Neural progenitor cell (in vitro differentiated cells): Measurements from ENCODE around the gene PGBD5. TPM values are rescaled to one million over a fixed set of nuclear protein-coding genes. Genes with fewer than 3 reads are reported as not detected.

Experiments
- DNase-seq: peaks from one replicate; pipeline ENCODE4 v3.0.0-alpha.2; 2016; ENCODE audit warnings: low spot score
- H2AFZ ChIP-seq: fragments of 200-600 bp; sonication (generic); replicated peaks from 2 replicates; pipeline ENCODE4 v1.6.1; 2016; ENCODE audit warnings: antibody characterized with exemption
- H3F3A ChIP-seq: fragments of 200-600 bp; sonication (generic); 2 replicates; pipeline ENCODE4 v1.6.1; 2016; ENCODE audit warnings: antibody characterized with exemption, low read depth
- H3K27ac ChIP-seq: fragments of 200-600 bp; sonication (generic); 2 replicates; pipeline ENCODE4 v1.5.1; 2016; ENCODE audit warnings: mild to moderate bottlenecking
- H3K27me3 ChIP-seq: fragments of 200-600 bp; sonication (generic); 2 replicates; pipeline ENCODE4 v1.6.1; 2016; ENCODE audit warnings: mild to moderate bottlenecking, moderate library complexity
- H3K36me3 ChIP-seq: fragments of 200-600 bp; sonication (generic); 2 replicates; pipeline ENCODE4 v1.5.1; 2016
- H3K4me1 ChIP-seq: fragments of 200-600 bp; sonication (generic); 2 replicates; pipeline ENCODE4 v1.6.1; 2016; ENCODE audit warnings: mixed run types
- H3K4me2 ChIP-seq: fragments of 200-600 bp; sonication (generic); 2 replicates; pipeline ENCODE4 v1.6.1; 2016
- H3K4me3 ChIP-seq: fragments of 200-600 bp; sonication (generic); 2 replicates; pipeline ENCODE4 v1.5.1; 2016
- H3K79me2 ChIP-seq: fragments of 200-600 bp; sonication (generic); 2 replicates; pipeline ENCODE4 v1.6.1; 2016; ENCODE audit warnings: low read depth
- H3K9ac ChIP-seq: fragments of 200-600 bp; sonication (generic); 2 replicates; pipeline ENCODE4 v1.6.1; 2016
- H3K9me3 ChIP-seq: fragments of 200-600 bp; sonication (generic); 2 replicates; pipeline ENCODE4 v1.5.1; 2016; ENCODE audit warnings: low read depth
- H4K20me1 ChIP-seq: fragments of 200-600 bp; sonication (generic); 2 replicates; pipeline ENCODE4 v1.6.1; 2016; ENCODE audit warnings: low read depth
- H3K27ac Mint-ChIP-seq: 3 replicates; pipeline ENCODE4 v1.8.0; 2021; ENCODE audit warnings: mixed read lengths
- H3K27me3 Mint-ChIP-seq: 2 replicates; pipeline ENCODE4 v1.8.0; 2022; ENCODE audit warnings: low read depth, mild to moderate bottlenecking, inconsistent platforms, moderate library complexity, mixed read lengths; ENCODE audit not compliant: insufficient read depth
- H3K36me3 Mint-ChIP-seq: 3 replicates; pipeline ENCODE4 v1.8.0; 2021; ENCODE audit warnings: mixed read lengths
- H3K4me1 Mint-ChIP-seq: 3 replicates; pipeline ENCODE4 v1.8.0; 2021; ENCODE audit warnings: mixed read lengths
- H3K4me3 Mint-ChIP-seq: 3 replicates; pipeline ENCODE4 v1.8.0; 2021; ENCODE audit warnings: mild to moderate bottlenecking, moderate library complexity, mixed read lengths
- H3K9me3 Mint-ChIP-seq: 3 replicates; pipeline ENCODE4 v1.8.0; 2020; ENCODE audit warnings: mixed read lengths
- EZH2 ChIP-seq: fragments of 200-600 bp; sonication (generic); IDR thresholded peaks from 2 replicates; pipeline ENCODE4 v1.6.1; 2017; ENCODE audit warnings: antibody characterized with exemption, mild to moderate bottlenecking, moderate library complexity
- EZH2phosphoT487 ChIP-seq: fragments of 200-600 bp; sonication (generic); IDR thresholded peaks from 2 replicates; pipeline ENCODE4 v1.6.1; 2017; ENCODE audit warnings: antibody characterized with exemption
- total RNA-seq: library from RNA; depleted of rRNA; stranded (reverse); fragments of >200 nt; gene quantifications from 2 replicates; pipeline ENCODE4 v1.2.3, GENCODE V29; 2015; ENCODE audit warnings: low replicate concordance
- TF ChIP-seq, protein P1 (sequence below): fragments of 200-600 bp; sonication (generic); IDR thresholded peaks from 2 replicates; pipeline ENCODE4 v1.5.1; 2017; ENCODE audit warnings: antibody characterized with exemption, mild to moderate bottlenecking

Gene PGBD5
- total RNA-seq, 1 donor from 2014 or later, result 1.2 TPM

DNA sequence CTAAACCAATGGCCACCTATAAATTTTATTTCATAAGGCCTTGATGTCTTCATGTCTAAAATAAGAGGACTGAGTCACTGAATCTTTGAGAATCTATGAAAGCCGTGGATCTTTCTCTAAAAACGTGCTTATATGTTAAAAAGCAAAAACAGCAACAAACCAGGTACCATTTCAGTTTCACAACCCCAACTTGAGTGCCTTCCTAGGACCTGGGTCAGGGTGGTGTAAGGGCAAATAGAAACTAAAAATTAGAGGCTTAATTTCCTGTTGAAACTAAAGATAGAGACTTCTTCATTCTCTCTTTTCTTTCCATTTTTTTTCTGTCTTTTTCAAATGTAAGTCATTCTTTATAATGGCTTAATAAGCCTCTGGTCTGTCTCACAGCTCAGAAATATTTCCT, 27.2 kb upstream of the PGBD5 start:
- no peak for DNase-seq
- Histone ChIP-seq H3K9ac (no peak overlapping the region), H3K27me3 (no peaks in the 10 kb centered on the region), H3F3A (no peaks in the 10 kb centered on the region), H3K4me2 (no peak overlapping the region), H3K4me3 (no peak overlapping the region), H4K20me1 (no peaks in the 10 kb centered on the region), H3K79me2 (no peaks in the 10 kb centered on the region), H3K9me3 (no peaks in the 10 kb centered on the region), H3K36me3 (no peaks in the 10 kb centered on the region), H2AFZ (no peak overlapping the region), H3K4me1 (no peaks in the 10 kb centered on the region), H3K27ac (no peak overlapping the region)
- Mint-ChIP-seq H3K27me3 (peaks cover 2% of the 10 kb centered on the region), H3K4me1 (no peaks in the 10 kb centered on the region), H3K36me3 (no peaks in the 10 kb centered on the region), H3K27ac (no peak overlapping the region), H3K4me3 (no peak overlapping the region), H3K9me3 (no peaks in the 10 kb centered on the region)
- TF ChIP-seq EZH2phosphoT487, result no peak
- TF ChIP-seq, protein P1, sequence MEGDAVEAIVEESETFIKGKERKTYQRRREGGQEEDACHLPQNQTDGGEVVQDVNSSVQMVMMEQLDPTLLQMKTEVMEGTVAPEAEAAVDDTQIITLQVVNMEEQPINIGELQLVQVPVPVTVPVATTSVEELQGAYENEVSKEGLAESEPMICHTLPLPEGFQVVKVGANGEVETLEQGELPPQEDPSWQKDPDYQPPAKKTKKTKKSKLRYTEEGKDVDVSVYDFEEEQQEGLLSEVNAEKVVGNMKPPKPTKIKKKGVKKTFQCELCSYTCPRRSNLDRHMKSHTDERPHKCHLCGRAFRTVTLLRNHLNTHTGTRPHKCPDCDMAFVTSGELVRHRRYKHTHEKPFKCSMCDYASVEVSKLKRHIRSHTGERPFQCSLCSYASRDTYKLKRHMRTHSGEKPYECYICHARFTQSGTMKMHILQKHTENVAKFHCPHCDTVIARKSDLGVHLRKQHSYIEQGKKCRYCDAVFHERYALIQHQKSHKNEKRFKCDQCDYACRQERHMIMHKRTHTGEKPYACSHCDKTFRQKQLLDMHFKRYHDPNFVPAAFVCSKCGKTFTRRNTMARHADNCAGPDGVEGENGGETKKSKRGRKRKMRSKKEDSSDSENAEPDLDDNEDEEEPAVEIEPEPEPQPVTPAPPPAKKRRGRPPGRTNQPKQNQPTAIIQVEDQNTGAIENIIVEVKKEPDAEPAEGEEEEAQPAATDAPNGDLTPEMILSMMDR, result no peak
- TF ChIP-seq EZH2, result no peak

DNA sequence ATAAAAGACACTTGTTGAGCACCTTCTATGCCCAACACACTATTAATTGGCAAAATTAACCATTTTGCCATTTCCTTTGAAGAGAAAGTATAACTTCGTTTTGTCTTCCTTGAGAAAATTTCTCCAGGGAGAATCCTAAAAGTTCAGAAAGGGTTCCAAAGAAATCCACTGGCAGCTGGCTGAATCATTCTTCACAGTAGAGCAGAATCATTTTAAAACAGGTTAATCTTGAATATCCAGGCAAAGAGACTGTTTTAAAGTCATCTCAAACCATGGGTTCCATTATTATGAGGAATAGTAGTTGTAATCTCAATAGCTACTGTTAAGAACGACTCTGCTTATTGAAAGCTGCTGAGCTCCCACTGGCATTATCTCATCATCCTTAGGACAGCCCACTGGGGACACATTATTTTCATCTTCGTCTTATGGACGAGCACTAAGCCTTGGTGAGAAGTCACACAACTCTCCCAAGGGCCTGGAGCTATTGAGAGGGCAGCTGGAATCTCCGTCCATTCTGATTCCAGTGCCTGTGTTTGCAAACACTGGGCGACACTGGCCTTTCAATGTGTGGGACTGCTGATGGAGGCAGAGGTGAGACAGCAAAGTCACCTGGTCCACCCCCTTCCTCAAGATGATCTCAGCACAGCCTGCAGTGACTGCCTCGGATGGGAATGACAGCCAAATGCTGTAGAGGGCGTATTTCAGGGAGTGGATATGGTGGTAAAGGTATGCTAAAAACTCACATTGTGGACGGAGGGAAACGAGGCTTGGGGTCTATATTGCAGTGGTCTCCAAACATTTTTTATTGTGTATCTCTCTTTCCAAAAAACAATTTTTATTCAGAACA, 15.3 kb upstream of the PGBD5 start:
- no peaks in the 10 kb centered on the region for H3K27me3 Mint-ChIP-seq
- H3K4me3 Mint-ChIP-seq, result no peak overlapping the region
- Histone ChIP-seq H3K4me2 (no peak overlapping the region), H3K36me3 (no peaks in the 10 kb centered on the region), H2AFZ (no peak overlapping the region), H3K27ac (no peak overlapping the region), H3K27me3 (no peaks in the 10 kb centered on the region), H3F3A (no peaks in the 10 kb centered on the region), H3K4me1 (no peaks in the 10 kb centered on the region), H3K79me2 (no peaks in the 10 kb centered on the region), H4K20me1 (no peaks in the 10 kb centered on the region), H3K9ac (no peak overlapping the region), H3K9me3 (peaks cover 9% of the 10 kb centered on the region), H3K4me3 (no peak overlapping the region)
- H3K4me1 Mint-ChIP-seq, result no peaks in the 10 kb centered on the region
- peak; percentile 22 for DNase-seq
- no peak for TF ChIP-seq EZH2phosphoT487
- TF ChIP-seq, protein P1, result peak; percentile 39
- peaks cover 18% of the 10 kb centered on the region for H3K9me3 Mint-ChIP-seq
- no peak overlapping the region for H3K27ac Mint-ChIP-seq
- peaks cover 3% of the 10 kb centered on the region for H3K36me3 Mint-ChIP-seq

DNA sequence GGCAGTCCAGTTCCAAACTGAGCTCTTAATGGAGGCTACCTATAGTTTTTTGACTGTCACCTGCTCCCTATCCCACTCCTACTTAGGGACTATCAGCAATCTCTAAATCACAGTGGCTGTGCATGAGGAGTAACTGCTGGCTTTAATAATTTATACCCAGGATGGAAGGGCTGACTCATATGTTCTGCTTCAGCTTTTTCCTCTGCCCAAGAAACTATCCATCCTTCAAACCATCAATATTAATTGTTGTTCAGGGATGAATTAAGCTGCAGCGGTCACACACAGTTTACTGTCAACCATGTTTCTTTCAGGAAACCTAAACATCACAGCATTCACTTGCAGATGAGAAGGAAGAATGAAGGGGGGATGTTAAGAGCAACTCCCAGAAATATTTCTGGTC, 9.0 kb upstream of the PGBD5 start:
- Histone ChIP-seq H2AFZ (no peak overlapping the region), H3K27me3 (no peaks in the 10 kb centered on the region), H3K36me3 (no peaks in the 10 kb centered on the region), H3K4me3 (no peak overlapping the region), H3K9ac (no peak overlapping the region), H4K20me1 (no peaks in the 10 kb centered on the region), H3K4me1 (no peaks in the 10 kb centered on the region), H3K4me2 (no peak overlapping the region), H3K9me3 (no peaks in the 10 kb centered on the region), H3F3A (no peaks in the 10 kb centered on the region), H3K27ac (no peak overlapping the region), H3K79me2 (no peaks in the 10 kb centered on the region)
- no peak for DNase-seq
- peaks cover 3% of the 10 kb centered on the region for H3K36me3 Mint-ChIP-seq
- H3K4me3 Mint-ChIP-seq, result no peak overlapping the region
- H3K27me3 Mint-ChIP-seq, result peaks cover 3% of the 10 kb centered on the region
- no peak for TF ChIP-seq EZH2phosphoT487
- TF ChIP-seq, protein P1, result no peak
- no peak for TF ChIP-seq EZH2
- no peak overlapping the region for H3K27ac Mint-ChIP-seq
- peaks cover 14% of the 10 kb centered on the region for H3K9me3 Mint-ChIP-seq
- H3K4me1 Mint-ChIP-seq, result no peaks in the 10 kb centered on the region
